ENCODE measurements around the gene NRXN3. TPM values are rescaled to one million over a fixed set of nuclear protein-coding genes. Genes with fewer than 3 reads are reported as not detected.

Gene NRXN3
- total and polyA plus RNA-seq, 2 donors (not counting 1 experiment from before 2014, with no cell fraction given): 0.83 to 34.6 TPM

DNA sequence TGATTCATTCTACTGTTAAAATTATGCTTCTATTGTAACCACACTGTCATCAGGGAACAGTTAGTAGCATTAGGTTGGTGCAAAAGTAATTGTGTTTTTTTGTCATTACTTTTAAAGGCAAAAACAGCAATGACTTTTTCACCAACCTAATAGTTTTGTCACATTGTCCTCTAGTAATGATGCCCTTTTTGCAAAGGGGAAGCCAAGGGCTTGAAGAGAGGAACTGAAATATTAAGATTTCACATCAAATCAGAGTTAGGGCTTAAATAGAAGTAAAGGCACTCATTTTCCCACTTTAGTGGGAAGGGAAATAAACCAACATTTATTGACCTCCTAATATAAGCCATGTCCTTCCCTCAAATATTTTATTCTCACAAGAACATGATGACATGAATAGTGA is 273.7 kb downstream of the NRXN3 start:
- no peaks in the 10 kb centered on the region for H3K79me2 ChIP-seq (ENCODE audit: control insufficient read depth, insufficient read depth, low read length)
- H3K9ac ChIP-seq (ENCODE audit: insufficient read depth, low read length): no peak overlapping the region
- no peak overlapping the region for H3K4me3 ChIP-seq (replicated peaks in 1 of 4; ENCODE audit: control extremely low read depth in 1 of 4, insufficient read depth in 1 of 4, low read depth in 3 of 4, low read length in 4 of 4)
- H3K4me1 ChIP-seq (ENCODE audit: control insufficient read depth, extremely low read depth, insufficient read depth, low read length): no peaks in the 10 kb centered on the region
- no peak for TF ChIP-seq EZH2 (IDR thresholded peaks at IDR 0.05; ENCODE audit: low read length, missing control alignments)
- TF ChIP-seq, protein P1, sequence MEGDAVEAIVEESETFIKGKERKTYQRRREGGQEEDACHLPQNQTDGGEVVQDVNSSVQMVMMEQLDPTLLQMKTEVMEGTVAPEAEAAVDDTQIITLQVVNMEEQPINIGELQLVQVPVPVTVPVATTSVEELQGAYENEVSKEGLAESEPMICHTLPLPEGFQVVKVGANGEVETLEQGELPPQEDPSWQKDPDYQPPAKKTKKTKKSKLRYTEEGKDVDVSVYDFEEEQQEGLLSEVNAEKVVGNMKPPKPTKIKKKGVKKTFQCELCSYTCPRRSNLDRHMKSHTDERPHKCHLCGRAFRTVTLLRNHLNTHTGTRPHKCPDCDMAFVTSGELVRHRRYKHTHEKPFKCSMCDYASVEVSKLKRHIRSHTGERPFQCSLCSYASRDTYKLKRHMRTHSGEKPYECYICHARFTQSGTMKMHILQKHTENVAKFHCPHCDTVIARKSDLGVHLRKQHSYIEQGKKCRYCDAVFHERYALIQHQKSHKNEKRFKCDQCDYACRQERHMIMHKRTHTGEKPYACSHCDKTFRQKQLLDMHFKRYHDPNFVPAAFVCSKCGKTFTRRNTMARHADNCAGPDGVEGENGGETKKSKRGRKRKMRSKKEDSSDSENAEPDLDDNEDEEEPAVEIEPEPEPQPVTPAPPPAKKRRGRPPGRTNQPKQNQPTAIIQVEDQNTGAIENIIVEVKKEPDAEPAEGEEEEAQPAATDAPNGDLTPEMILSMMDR (conservative IDR thresholded peaks at IDR 0.05 in 1 of 2, IDR thresholded peaks at IDR 0.05 in 1 of 2; ENCODE audit: low read depth in 1 of 2, low read length in 2 of 2): no peak
- no peaks in the 10 kb centered on the region for H4K20me1 ChIP-seq (ENCODE audit: control insufficient read depth, extremely low read depth, insufficient read depth, low read length)
- H3K27me3 ChIP-seq (ENCODE audit: control insufficient read depth, insufficient read depth, low read length): no peaks in the 10 kb centered on the region
- no peak overlapping the region for H3K4me2 ChIP-seq (ENCODE audit: extremely low read depth, insufficient read depth, low read length)
- DNase-seq (ENCODE audit: low read depth in 2 of 2): no peak
- H3K9me3 ChIP-seq (ENCODE audit: control insufficient read depth, insufficient read depth, low read depth, low read length): no peaks in the 10 kb centered on the region
- no peak overlapping the region for H3K27ac ChIP-seq (ENCODE audit: insufficient read depth, low read length)
- no peaks in the 10 kb centered on the region for H3K36me3 ChIP-seq (ENCODE audit: control insufficient read depth, insufficient read depth, low read length)
- H2AFZ ChIP-seq (ENCODE audit: low read length): no peak overlapping the region

DNA sequence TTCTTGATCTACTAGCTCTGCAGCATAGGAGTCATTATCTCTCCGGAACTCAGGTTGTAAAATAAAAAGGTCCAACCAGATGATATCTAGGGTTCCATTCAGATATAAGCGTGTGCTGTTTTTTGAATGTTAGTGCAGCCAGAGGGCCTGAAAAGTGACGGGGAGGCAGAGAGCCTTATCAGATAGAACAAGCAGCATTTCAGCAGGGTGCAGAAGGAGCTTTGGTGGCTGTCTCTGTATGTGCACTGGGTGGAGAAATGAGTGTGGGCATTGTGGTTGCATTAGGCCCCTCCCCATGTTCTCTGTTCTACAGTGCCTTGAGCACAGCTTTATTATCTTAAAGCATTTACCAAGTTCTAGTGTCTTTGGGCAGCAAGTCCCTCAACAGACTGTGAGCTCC is 275.1 kb downstream of the NRXN3 start:
- H3K36me3 ChIP-seq (ENCODE audit: control insufficient read depth, insufficient read depth, low read length): no peaks in the 10 kb centered on the region
- DNase-seq (ENCODE audit: low read depth in 2 of 2): no peak
- no peak overlapping the region for H3K4me3 ChIP-seq (replicated peaks in 1 of 4; ENCODE audit: control extremely low read depth in 1 of 4, insufficient read depth in 1 of 4, low read depth in 3 of 4, low read length in 4 of 4)
- H3K79me2 ChIP-seq (ENCODE audit: control insufficient read depth, insufficient read depth, low read length): no peaks in the 10 kb centered on the region
- TF ChIP-seq EZH2 (IDR thresholded peaks at IDR 0.05; ENCODE audit: low read length, missing control alignments): no peak
- TF ChIP-seq, protein P1 (conservative IDR thresholded peaks at IDR 0.05 in 1 of 2, IDR thresholded peaks at IDR 0.05 in 1 of 2; ENCODE audit: low read depth in 1 of 2, low read length in 2 of 2): no peak
- H3K9me3 ChIP-seq (ENCODE audit: control insufficient read depth, insufficient read depth, low read depth, low read length): no peaks in the 10 kb centered on the region
- H3K27ac ChIP-seq (ENCODE audit: insufficient read depth, low read length): no peak overlapping the region
- no peak overlapping the region for H3K9ac ChIP-seq (ENCODE audit: insufficient read depth, low read length)
- H3K4me2 ChIP-seq (ENCODE audit: extremely low read depth, insufficient read depth, low read length): no peak overlapping the region
- no peaks in the 10 kb centered on the region for H3K4me1 ChIP-seq (ENCODE audit: control insufficient read depth, extremely low read depth, insufficient read depth, low read length)
- no peaks in the 10 kb centered on the region for H3K27me3 ChIP-seq (ENCODE audit: control insufficient read depth, insufficient read depth, low read length)
- no peak overlapping the region for H2AFZ ChIP-seq (ENCODE audit: low read length)
- H4K20me1 ChIP-seq (ENCODE audit: control insufficient read depth, extremely low read depth, insufficient read depth, low read length): no peaks in the 10 kb centered on the region

DNA sequence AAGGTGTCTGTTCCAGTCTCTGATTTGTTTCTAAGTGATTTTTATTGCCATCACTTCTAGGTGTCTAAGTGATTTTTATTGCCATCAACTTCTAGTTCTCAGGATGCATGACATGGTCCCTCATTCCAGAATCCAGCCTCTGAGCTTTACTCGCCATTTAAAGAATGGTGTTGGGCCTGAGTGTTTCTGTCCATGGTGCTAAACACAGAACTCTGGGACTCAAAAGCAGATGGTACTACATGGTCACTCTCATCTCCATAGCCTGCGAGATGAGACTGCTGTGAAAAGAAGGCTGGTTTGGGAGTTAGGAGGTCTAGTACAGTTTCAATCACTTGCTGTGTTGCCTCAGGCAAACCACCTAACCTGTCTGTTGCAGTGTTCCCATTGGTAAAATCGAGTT is 276.6 kb downstream of the NRXN3 start:
- no peak overlapping the region for H3K4me3 ChIP-seq (replicated peaks in 1 of 4; ENCODE audit: control extremely low read depth in 1 of 4, insufficient read depth in 1 of 4, low read depth in 3 of 4, low read length in 4 of 4)
- no peak for DNase-seq (ENCODE audit: low read depth in 2 of 2)
- no peaks in the 10 kb centered on the region for H3K27me3 ChIP-seq (ENCODE audit: control insufficient read depth, insufficient read depth, low read length)
- no peak overlapping the region for H3K4me2 ChIP-seq (ENCODE audit: extremely low read depth, insufficient read depth, low read length)
- no peaks in the 10 kb centered on the region for H3K79me2 ChIP-seq (ENCODE audit: control insufficient read depth, insufficient read depth, low read length)
- no peaks in the 10 kb centered on the region for H4K20me1 ChIP-seq (ENCODE audit: control insufficient read depth, extremely low read depth, insufficient read depth, low read length)
- H3K36me3 ChIP-seq (ENCODE audit: control insufficient read depth, insufficient read depth, low read length): no peaks in the 10 kb centered on the region
- no peak overlapping the region for H3K9ac ChIP-seq (ENCODE audit: insufficient read depth, low read length)
- H3K4me1 ChIP-seq (ENCODE audit: control insufficient read depth, extremely low read depth, insufficient read depth, low read length): no peaks in the 10 kb centered on the region
- TF ChIP-seq, protein P1 (conservative IDR thresholded peaks at IDR 0.05 in 1 of 2, IDR thresholded peaks at IDR 0.05 in 1 of 2; ENCODE audit: low read depth in 1 of 2, low read length in 2 of 2): no peak
- TF ChIP-seq EZH2 (IDR thresholded peaks at IDR 0.05; ENCODE audit: low read length, missing control alignments): no peak
- no peaks in the 10 kb centered on the region for H3K9me3 ChIP-seq (ENCODE audit: control insufficient read depth, insufficient read depth, low read depth, low read length)
- no peak overlapping the region for H3K27ac ChIP-seq (ENCODE audit: insufficient read depth, low read length)
- H2AFZ ChIP-seq (ENCODE audit: low read length): no peak overlapping the region

Data from fibroblast of lung (primary cell).